T-helper 1 cell (primary cell): Measurements from ENCODE around the gene CCDC33.
"Not testable (repeated sequence)": the region's sequence is repeated elsewhere in the genome, so short reads cannot be mapped to it uniquely, and the experiment has no call there.

Experiments
- DNase-seq, 5 donors: peaks; one replicate each; pipeline ENCODE4 v3.0.0-alpha.2; 2012 to 2020

CCDC33 gene

GRCh38 chr15:74337607-74338211 is 101.6 kb downstream of the CCDC33 start:
- no peak for DNase-seq

GRCh38 chr15:74338676-74339075 is 102.5 kb downstream of the CCDC33 start:
- DNase-seq: no peak

DNA sequence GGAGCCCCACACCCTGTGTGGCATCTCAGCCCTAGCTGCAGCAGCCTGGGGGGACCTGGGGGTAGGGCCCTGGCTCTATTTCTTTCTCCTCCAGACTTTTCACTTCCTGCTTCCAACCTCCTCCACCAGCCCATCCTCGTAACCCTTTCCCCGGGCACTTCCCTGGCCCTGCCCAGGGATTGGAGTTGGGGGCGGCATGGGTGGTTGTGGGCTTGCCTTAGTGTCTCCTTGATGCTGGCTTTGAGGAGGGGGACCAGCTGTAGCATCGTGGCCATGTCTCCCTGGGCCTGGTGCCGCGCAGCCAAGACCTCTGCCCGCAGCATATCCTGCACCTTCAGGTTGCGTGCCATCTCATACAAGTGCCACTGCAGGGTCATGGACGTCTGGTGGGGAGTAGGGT is 103.2 kb downstream of the CCDC33 start:
- no peak for DNase-seq

DNA sequence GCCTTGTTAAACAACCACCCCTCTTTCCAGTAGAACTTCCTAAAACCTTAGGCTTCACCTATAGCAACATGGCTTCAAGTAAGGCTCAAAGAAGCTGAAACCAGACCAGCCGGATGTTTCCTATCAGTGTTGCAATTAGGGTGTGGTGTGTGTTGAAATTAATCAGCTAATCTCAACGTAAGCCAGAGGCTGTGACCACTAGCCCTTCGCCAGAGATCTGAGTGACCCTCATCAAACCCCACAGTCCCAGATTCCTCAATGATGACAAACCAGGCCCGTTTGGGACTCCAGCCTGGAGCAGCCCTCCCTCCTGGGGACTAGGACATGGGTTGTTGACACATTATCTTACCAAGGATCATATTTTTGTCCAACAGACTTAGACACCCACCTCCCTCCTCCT is 104.0 kb downstream of the CCDC33 start:
- DNase-seq: no peak

DNA sequence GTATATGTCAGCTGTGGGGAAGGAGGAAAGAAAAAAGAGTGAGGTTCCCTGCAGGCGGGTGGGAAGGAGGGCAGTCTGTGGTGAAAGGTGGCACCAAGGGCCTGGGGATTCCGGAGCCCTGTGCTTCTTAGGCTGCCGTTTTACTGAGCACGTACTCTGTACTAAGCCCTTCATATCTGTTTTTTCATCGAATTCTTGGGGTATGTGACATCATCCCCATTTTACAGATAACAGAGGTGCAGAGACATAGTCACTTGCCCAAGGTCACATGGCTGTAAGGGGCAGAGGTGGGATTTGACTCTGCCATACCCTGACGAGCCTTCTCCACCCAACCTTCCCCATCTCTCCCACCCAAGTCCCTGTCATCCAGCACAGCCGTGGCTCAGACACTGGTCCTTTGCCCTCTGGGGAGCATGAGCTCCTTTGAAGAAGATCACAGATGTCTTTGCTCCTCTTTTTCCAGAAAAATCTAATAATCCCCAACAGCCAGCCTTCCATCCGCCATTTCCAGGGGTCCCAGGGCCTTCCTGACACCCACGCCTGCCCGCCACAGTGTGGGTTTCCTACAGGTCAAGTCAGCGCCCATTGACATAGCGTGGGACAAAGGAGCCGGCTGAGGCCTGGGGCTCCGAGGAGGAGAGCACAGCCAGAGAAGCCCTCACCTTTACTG is 107.1 kb downstream of the CCDC33 start:
- DNase-seq: no peak

DNA sequence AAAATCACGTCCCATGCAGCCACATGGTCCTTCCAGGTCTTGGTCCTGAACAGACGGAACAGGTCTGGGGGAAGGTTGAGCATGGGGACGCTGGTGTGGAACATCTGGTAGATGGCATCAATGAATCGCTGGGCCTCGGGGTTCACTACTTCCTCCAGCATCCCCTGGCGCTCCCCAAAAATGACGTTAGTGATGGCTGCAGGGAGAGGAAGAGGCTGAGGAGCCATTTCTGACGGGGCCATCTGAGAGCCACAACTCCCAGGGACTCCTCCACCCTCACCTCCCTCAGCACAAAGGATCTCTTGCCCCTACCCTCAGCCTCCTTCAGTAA is 107.6 kb downstream of the CCDC33 start:
- no peak for DNase-seq

DNA sequence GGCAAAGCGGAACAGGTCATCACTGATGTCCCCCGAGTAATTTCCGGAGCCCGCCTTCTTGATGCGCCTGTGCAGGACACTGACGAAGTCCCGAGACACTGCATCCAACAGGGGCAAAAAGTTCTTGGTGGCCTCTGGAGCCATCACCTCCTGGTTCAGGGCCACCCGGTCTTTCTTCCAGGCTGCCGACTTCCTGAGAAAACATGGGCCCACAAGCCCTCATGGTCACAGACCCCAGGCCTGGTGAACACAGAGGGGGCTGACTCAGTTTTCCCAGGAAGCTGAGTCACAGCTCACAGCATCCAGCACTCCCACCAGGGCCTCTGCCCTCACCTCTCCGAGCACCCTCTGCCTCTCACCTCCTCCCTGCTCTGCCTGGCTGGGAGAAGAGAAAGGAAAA is 108.9 kb downstream of the CCDC33 start:
- DNase-seq: no peak

DNA sequence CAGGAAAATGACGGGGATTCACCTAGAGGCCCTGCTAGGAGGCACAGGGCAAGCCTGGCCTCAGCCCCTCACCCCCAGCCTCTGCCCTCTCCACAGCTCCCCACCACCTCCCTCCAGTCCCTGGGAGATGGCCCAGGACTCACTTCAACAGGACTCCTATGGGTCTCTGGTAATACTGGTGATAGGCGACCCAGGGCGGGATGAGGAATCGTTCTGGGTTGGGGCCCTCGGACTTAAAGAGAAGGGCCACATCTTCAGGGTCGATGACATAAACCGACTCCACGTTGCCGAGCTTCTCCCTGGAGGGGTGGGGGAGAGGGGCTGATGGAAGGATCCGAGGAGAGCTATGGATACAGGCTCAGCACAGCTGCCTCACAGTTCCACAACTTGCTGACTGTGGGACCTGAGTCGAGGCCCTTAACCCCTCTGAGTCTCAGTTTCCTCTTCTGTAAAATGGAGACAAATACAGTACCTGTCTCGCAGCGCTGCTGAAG is 111.7 kb downstream of the CCDC33 start:
- no peak for DNase-seq

GRCh38 chr15:74349241-74349778 is 113.2 kb downstream of the CCDC33 start:
- no peak for DNase-seq

DNA sequence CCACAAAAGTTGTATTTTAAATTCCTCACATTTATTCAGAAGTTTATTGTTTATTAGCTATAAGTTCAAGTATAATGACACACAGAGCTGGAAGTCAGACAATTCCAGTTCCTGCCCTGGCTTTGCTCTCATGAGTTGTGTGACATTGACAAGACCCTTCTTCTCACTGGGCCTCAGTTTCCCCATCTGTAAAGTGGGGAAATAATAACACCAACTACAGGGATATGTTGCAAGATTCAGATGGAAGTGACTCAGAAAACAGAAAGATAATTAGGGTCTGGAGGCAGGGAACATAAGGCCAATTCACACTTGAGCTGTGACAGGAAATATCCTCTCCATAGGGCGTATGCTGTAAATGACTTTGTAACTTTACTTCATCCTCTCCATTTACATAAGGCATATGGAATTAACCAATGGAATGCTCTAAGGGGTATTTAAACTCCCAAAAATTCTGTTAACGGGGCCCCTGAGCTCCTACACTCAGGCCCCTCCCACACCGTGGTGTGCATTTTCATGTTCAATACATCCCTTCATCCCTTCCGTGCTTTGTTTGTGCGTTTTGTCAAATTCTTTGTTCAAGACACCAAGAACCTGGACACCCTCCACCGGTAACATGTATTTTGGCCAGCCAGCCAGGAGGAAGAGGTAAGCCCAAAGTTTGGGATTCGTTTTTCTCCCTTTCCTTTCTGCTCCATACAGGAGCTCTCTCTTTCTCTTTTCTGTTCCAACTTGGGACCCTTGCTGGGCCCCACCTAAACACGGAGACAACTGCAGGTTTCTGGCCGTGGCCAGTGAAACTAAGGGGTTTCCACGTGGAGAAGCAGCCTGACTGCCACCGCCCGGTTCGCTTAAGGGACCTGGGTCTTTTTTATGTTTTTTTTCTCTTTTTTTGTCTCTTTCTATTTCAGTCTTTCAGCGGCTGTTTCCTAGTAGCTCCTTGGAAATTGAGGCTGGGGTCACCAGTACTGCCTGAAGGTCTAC is 114.5 kb downstream of the CCDC33 start:
- DNase-seq: no peak

DNA sequence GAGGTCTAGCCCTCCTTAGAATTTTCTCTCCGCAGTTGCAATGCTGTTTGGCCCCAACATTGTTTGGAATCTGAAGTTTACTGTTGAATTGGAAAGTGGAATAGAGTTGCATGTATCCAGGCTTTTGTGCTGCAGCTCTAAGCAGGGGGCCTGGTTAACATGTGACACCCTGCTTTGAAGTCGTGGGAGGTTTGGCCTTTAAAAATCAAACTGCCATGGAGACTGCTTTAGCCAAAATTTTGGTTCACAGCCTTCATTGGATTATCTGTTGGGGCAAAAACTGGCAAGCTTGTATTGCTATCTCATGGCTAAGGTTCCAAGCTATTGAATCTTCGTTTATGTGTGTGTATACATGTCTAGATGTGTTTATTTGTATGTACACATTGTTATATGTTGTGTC is 115.5 kb downstream of the CCDC33 start:
- no peak for DNase-seq

DNA sequence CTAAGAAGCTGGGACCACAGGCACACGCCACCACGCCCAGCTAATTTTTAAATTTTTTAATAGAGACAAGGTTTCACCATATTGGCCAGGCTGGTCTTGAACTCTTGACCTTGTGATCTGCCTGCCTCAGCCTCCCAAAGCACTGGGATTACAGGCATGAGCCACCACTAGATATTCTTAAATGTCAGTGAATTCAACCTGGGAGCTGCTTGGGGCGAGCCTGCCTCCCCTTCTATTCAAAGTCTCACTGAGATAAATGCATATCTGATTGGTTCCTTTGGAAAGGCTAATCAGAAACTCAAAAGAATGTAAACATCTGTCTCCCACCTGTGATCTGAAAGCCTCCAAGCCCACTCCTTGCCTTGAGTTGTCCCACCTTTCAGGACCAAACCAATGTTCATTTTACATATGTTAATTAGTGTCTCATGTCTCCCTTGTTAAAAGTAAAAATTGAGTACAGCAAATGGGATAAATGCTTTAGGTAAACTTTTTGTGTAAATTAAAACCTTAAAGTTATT is 116.3 kb downstream of the CCDC33 start:
- DNase-seq: no peak

GRCh38 chr15:74353992-74354391 is 117.9 kb downstream of the CCDC33 start:
- not testable (repeated sequence) for DNase-seq

GRCh38 chr15:74356050-74356449 is 119.9 kb downstream of the CCDC33 start:
- not testable (repeated sequence) for DNase-seq

GRCh38 chr15:74357514-74357913 is 121.4 kb downstream of the CCDC33 start:
- DNase-seq: not testable (repeated sequence)

- DNase-seq: not testable (repeated sequence)
Measured at GRCh38 chr15:74359376-74359775, 123.2 kb downstream of the CCDC33 start.

DNA sequence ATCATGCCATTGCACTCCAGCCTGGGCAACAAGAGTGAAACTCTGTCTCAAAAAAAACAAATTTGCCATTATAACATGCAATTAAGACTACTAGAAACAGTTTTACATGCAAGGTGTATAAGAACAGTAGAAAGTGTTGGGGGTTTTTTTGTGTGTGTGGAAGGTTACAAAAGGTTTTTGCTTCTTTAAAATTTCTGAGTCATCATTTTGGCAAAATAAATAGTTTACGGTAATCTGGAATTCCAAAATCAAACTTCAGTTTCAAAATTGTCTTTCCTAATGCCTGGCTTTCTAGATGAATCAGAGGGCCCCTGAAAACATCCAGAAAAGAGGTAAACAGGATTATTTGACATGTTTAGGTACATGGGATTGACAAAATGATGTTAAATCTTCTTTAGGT is 124.7 kb downstream of the CCDC33 start:
- DNase-seq: not testable (repeated sequence)

DNA sequence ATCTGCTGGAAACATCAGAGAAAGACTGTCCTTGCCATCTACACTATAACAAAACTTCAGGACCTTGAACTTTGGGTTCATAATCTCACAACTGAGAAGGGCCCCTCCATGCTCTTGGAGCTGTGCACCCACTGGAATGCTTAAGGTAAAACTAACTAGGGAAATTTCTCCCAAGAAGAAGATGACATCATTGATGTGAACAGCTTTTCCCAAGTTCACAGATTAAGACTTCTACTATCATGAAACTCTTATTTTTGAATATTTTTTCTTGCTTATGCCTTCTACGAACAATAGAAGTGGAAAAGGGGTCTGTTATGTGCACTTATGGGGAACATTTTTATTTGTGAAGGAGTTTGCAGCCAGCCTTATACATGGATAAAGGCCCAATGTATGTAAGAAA is 126.4 kb downstream of the CCDC33 start:
- DNase-seq: no peak

GRCh38 chr15:74364936-74365597 is 128.9 kb downstream of the CCDC33 start:
- no peak for DNase-seq

GRCh38 chr15:74365598-74366445 is 129.7 kb downstream of the CCDC33 start:
- DNase-seq: no peak

DNA sequence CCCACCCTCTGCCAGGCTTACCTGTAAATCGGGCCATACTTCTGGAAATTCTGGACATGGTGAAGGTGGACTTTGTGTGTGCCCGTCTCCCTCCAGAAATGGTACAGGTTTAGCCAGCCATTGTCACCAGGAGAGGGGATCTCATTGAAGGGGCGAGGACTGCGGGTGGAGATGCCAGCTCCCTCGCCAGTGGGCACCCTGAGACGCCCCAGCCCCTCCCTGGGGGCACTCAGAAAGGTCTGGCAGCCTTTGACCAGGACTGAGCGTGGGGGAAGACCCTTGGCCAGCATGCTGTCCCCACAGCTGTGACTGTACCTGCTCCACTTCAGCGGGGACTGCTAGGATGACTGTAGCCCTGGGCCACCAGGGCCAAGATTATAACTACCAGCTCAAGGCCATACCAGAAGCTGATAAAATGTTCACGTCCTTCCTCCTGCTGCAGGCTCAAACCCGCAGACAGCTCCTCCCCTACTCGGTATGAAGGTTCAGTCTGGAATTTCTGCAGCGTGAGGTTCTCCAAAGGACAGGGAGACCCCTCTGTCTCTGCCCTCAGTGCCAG is 131.2 kb downstream of the CCDC33 start, which contains the start of gene CYP11A1:
Gene CYP11A1 (minus strand): TSS at position 351 of the 559 bp plus-strand sequence. CDS start 61 bp downstream, at position 290.
- no peak for DNase-seq
